Transverse colon (tissue), 4 donors: ENCODE measurements around the gene INSRR. TPM values are rescaled to one million over a fixed set of nuclear protein-coding genes. Genes with fewer than 3 reads are reported as not detected.

Source experiments
- DNase-seq: peaks from one replicate; pipeline ENCODE4 v3.0.0-alpha.2; 2019
- H3K27ac ChIP-seq, 4 donors: fragments of 200-600 bp; sonication (generic); 2 replicates each; pipeline ENCODE4 v1.5.1; 2016 to 2018; ENCODE audit warnings: inconsistent platforms in 4 of 4
- H3K27me3 ChIP-seq: fragments of 200-600 bp; sonication (generic); 2 replicates; pipeline ENCODE4 v1.5.1; 2017; ENCODE audit warnings: inconsistent platforms
- H3K36me3 ChIP-seq, 4 donors: fragments of 200-600 bp; sonication (generic); 2 replicates each; pipeline ENCODE4 v1.5.1; 2017 to 2019; ENCODE audit warnings: inconsistent platforms in 4 of 4
- H3K4me1 ChIP-seq, 4 donors: fragments of 200-600 bp; sonication (generic); 2 replicates each; pipeline ENCODE4 v1.5.1; 2017 to 2020; ENCODE audit warnings: inconsistent platforms in 4 of 4
- H3K4me3 ChIP-seq, 4 donors: fragments of 200-600 bp; sonication (generic); 1 replicate in 1 of 4; 2 replicates in 3 of 4; pipeline versions ENCODE4 v1.5.1 to v1.6.1; 2017 to 2019; ENCODE audit warnings: inconsistent platforms in 4 of 4
- H3K9me3 ChIP-seq, 2 donors: fragments of 200-600 bp; sonication (generic); 2 replicates each; pipeline ENCODE4 v1.5.1; 2017 to 2019; ENCODE audit warnings: inconsistent platforms in 2 of 2
- CTCF ChIP-seq, 5 experiments: fragments of 200-600 bp in 3 of 5; fragments of 450-650 bp in 2 of 5; sonication (generic) in 3 of 5; IDR thresholded peaks; 1 replicate in 2 of 5; 2 replicates in 3 of 5; pipeline ENCODE4 v1.5.1; 2016 to 2017; ENCODE audit warnings: antibody characterized with exemption in 5 of 5, inconsistent platforms in 3 of 5, mild to moderate bottlenecking in 2 of 5, moderate library complexity in 1 of 5
- EP300 ChIP-seq: sonication (generic); formaldehyde crosslinking; IDR thresholded peaks from one replicate; pipeline ENCODE4 v1.6.1; 2017; ENCODE audit warnings: antibody characterized with exemption, low read depth
- POLR2A ChIP-seq: fragments of 450-650 bp; IDR thresholded peaks from one replicate; pipeline ENCODE4 v1.6.1; 2016; ENCODE audit warnings: antibody characterized with exemption, mild to moderate bottlenecking, moderate library complexity
- POLR2AphosphoS5 ChIP-seq, 3 donors: sonication (generic); formaldehyde crosslinking; IDR thresholded peaks; one replicate each; pipeline ENCODE4 v1.6.1; 2016; ENCODE audit warnings: antibody characterized with exemption in 3 of 3
- whole genome bisulfite sequencing, 2 donors: methylation state at CpG; one replicate each; pipeline ENCODE4 v1.1.5; 2018; ENCODE audit warnings: low coverage in 1 of 2; 5-methylcytosine and 5-hydroxymethylcytosine counted together
- in situ Hi-C, 4 donors: fragments of 200-750 bp; cut with MboI; loops; one replicate each; pipeline versions ENCODE4 v1.15.0 to v1.15.1; 2017; ENCODE audit warnings: low sequenced_read_pairs in 3 of 4, low pct_ligation_motif_present in 1 of 4, low pct_unique_long_range_greater_than_20kb in 1 of 4
- intact Hi-C: fragments of 100-400 bp; cut with DNase I; formaldehyde crosslinking; loops from one replicate; pipeline ENCODE4 v1.15.1; 2023; ENCODE audit warnings: low total_unique reads
- total RNA-seq, 4 donors: library from RNA; depleted of rRNA; stranded (reverse); fragments of >200 nt; gene quantifications; one replicate each; pipeline ENCODE4 v1.1.0, GENCODE V29; 2016

INSRR gene
- total RNA-seq, 4 donors from 2014 or later: not detected

- Histone ChIP-seq H3K4me3 (no peak overlapping the region), H3K9me3 (no peaks in the 10 kb centered on the region), H3K27me3 (peaks cover 87% of the 10 kb centered on the region), H3K36me3 (no peaks in the 10 kb centered on the region), H3K27ac (no peak overlapping the region), H3K4me1 (peaks cover 0 to 7% (median 6%) of the 10 kb centered on the region in 4 donors)
- intact Hi-C loops (no loop called here), in situ Hi-C loops (no loop called here)
- TF ChIP-seq POLR2AphosphoS5 (IDR thresholded peaks at IDR 0.05): no peak
- TF ChIP-seq CTCF (IDR thresholded peaks at IDR 0.05): no peak
- TF ChIP-seq EP300: no peak
- TF ChIP-seq POLR2A: no peak
- WGBS, 2 donors: 66 to 80% methylated on average over 1 to 9 of the region's 9 CpGs
- no peak for DNase-seq
These were observed 16.2 kb downstream of the INSRR start for GRCh38 chr1:156842618-156843300.

GRCh38 chr1:156841295-156841855, 17.5 kb downstream of the INSRR start:
- 73% methylated on average over 16 of the region's 16 CpGs; no CpG with 5 or more reads in 1 of the 2 donors for WGBS, 2 donors
- DNase-seq: no peak
- TF ChIP-seq CTCF (IDR thresholded peaks at IDR 0.05) (no peak), EP300 (no peak), POLR2A (no peak), POLR2AphosphoS5 (IDR thresholded peaks at IDR 0.05) (no peak)
- Histone ChIP-seq H3K27ac (no peak overlapping the region), H3K36me3 (no peaks in the 10 kb centered on the region), H3K27me3 (peaks cover 77% of the 10 kb centered on the region), H3K4me1 (peaks cover 0 to 7% (median 6%) of the 10 kb centered on the region in 4 donors), H3K4me3 (no peak overlapping the region), H3K9me3 (no peaks in the 10 kb centered on the region)
- in situ Hi-C loops (no loop called here), intact Hi-C loops (no loop called here)

- H3K36me3 ChIP-seq: no peaks in the 10 kb centered on the region
- H3K27ac ChIP-seq: no peak overlapping the region
- H3K4me1 ChIP-seq: peaks cover 0 to 7% (median 6%) of the 10 kb centered on the region in 4 donors
- WGBS, 2 donors: 68% methylated on average over 12 of the region's 14 CpGs; no CpG with 5 or more reads in 1 of the 2 donors
- peaks cover 75% of the 10 kb centered on the region for H3K27me3 ChIP-seq
- H3K9me3 ChIP-seq: no peaks in the 10 kb centered on the region
- DNase-seq: no peak
- no peak for TF ChIP-seq CTCF (IDR thresholded peaks at IDR 0.05)
- no peak for TF ChIP-seq POLR2AphosphoS5 (IDR thresholded peaks at IDR 0.05)
- no peak for TF ChIP-seq POLR2A
- TF ChIP-seq EP300: no peak
- in situ Hi-C loops (no loop called here), intact Hi-C loops (no loop called here)
- H3K4me3 ChIP-seq: no peak overlapping the region
These were observed 18.0 kb downstream of the INSRR start for GRCh38 chr1:156840898-156841279.

- in situ Hi-C loops (no loop called here), intact Hi-C loops (no loop called here)
- Histone ChIP-seq H3K9me3 (no peaks in the 10 kb centered on the region), H3K4me3 (no peak overlapping the region), H3K36me3 (no peaks in the 10 kb centered on the region), H3K27me3 (peaks cover 75% of the 10 kb centered on the region), H3K4me1 (peaks cover 0 to 6% (median 5%) of the 10 kb centered on the region in 4 donors), H3K27ac (no peak overlapping the region)
- WGBS, 2 donors: 55 to 86% methylated on average over 1 to 7 of the region's 8 CpGs
- TF ChIP-seq POLR2A: no peak
- no peak for TF ChIP-seq EP300
- no peak for TF ChIP-seq POLR2AphosphoS5 (IDR thresholded peaks at IDR 0.05)
- TF ChIP-seq CTCF (IDR thresholded peaks at IDR 0.05): no peak
- DNase-seq: no peak
These were observed 18.6 kb downstream of the INSRR start for GRCh38 chr1:156840186-156840897.
